Ecto neural progenitor cell (in vitro differentiated cells): ENCODE data around the gene PHKG1.
"Not testable (repeated sequence)": the region's sequence is repeated elsewhere in the genome, so short reads cannot be mapped to it uniquely, and the experiment has no call there.

ENCODE experiments used
- DNase-seq: peaks from one replicate; pipeline ENCODE4 v3.0.0-alpha.2; 2018; ENCODE audit warnings: low spot score

PHKG1 gene

DNA sequence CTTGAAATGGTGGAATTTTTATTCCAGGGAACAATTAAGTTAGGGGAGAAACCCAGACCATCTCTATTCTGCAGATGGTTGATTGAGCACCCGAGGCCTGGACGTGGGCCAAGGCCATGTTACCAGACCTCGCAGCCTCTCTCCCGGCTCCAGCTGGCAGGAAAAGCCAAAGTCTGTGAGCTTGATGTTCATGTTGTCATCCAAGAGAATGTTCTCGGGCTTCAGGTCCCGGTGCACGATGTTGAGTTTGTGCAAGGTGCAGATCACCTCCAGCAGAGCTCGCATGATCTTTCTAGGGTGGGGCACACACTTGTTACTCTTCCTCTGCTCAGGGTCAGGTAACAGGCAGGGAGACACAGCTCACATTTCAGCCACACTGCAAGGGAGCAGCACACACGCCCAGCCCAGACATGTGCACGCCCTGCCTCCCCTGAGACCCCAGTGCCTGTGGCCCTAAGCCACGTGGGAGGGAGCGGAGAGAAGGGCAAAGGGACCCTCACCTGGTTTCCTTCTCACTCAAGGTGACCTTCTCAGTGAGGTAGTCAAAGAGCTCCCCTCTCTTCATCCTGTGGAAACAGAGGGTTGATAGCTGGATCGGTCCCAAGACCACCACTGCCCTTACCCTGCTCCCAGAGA is 9.5 kb downstream of the PHKG1 start:
- no peak for DNase-seq

DNA sequence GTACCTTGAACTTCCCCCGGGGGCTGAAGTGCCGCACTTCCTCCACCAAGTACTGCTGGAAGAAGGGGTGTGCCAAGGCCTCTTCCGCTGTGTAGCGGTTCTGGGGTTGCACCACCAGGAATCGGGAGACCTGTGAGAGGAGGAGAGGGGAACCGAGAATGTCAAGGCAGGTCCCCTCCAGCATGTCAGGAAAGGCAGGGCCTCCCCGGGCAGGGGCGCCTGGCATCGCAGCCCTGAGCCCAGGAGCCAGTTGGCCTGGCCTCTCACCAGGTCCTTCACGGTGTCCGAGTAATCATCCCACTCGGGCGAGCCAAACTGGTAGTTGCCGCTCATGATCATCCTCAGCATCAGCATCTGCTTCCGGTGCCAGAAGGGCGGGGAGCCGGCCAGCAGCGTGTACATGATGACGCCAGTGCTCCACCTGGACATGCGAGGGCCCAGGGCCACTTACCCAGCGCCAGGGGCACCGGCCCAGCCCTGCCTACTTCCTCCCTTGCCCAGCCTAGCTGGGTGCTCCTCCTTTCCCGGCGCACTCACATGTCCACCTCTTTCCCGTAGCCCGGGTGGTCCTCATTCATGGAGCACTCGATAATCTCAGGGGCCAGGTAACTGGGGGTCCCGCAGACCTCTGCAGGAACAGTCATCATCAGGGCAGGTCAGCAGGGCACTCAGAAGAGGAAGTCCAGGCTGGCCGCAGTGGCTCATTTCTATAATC is 11.0 kb downstream of the PHKG1 start:
- DNase-seq: no peak

DNA sequence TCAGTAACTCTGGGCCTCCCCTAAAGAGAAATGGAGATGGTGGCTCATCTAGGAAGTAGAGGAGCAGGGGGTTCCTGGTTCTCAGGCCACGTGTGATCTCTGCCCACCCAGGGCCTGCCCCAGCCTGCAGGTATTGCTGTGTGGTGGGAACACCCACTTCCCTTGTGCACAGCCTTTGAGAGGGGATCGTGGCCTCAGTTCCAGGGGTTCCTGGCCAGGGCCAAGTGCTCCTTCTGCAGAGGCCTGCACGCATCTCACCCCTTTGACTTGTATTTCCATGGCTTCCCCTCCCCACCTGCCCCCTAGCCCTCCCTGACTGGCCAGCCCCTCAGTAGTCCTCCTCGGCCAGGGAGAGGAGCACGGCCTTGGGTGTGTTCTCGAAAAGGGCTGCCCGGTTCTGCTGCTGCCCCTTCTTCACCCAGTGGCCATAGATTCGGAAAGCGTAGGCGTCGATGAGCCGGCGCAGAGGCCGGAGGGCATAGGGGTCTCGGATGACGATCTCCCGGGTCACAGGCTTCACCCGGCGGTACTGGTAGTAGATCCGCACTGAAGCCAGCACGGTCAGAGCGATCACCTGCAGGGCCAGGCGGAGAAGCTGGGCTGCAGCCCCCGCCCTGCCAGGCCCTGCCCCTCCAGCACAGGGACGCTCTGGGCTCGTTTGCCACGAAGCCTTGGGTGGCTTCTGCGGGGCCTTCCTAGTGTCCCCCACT is 11.9 kb downstream of the PHKG1 start:
- not testable (repeated sequence) for DNase-seq

DNA sequence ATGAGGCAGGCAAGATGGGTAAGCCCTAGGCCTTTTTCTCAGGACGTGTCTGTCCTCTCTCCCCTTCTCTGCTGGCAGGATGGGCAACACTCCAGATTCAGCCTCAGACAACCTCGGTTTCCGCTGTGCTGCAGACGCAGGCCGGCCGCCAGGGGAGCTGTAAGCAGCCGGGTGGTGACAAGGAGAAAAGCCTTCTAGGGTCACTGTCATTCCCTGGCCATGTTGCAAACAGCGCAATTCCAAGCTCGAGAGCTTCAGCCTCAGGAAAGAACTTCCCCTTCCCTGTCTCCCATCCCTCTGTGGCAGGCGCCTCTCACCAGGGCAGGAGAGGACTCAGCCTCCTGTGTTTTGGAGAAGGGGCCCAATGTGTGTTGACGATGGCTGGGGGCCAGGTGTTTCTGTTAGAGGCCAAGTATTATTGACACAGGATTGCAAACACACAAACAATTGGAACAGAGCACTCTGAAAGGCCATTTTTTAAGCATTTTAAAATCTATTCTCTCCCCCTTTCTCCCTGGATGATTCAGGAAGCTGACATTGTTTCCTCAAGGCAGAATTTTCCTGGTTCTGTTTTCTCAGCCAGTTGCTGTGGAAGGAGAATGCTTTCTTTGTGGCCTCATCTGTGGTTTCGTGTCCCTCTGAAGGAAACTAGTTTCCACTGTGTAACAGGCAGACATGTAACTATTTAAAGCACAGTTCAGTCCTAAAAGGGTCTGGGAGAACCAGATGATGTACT is 13.1 kb downstream of the PHKG1 start:
- DNase-seq: no peak

DNA sequence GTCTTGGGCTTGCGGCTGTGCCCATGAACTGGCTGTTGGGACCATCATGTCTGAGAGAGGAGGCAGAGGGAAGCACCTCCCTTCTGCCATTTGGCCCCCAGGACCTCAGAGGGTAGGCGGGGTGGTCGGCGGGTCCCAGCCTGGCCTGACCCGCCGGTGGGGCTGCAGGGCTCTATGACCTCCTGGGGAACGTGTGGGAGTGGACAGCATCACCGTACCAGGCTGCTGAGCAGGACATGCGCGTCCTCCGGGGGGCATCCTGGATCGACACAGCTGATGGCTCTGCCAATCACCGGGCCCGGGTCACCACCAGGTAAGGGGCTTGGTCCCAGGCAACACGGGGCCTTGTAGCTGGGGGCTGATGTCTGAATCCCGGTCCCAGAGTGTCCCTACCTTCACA is 14.6 kb downstream of the PHKG1 start:
- no peak for DNase-seq

DNA sequence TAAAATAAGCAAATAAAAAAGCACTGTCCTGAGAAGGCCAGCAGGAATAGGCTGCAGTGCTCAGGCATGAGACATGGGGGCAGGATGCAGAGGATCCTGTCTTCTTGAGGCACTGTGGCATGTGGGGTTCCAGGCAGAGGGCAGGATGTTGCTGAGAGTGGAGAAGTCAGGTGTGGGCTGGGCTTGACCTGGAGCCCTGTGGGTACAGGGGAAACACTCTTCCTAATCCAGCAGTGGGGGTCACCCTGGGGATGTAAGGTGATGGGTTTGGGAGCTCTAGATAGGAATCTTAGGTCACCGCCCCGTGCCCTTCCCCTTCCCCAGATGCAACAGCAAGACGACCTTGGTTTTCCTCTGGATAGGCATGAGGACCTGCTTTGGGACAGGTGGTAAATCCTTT is 15.1 kb downstream of the PHKG1 start:
- no peak for DNase-seq

DNA sequence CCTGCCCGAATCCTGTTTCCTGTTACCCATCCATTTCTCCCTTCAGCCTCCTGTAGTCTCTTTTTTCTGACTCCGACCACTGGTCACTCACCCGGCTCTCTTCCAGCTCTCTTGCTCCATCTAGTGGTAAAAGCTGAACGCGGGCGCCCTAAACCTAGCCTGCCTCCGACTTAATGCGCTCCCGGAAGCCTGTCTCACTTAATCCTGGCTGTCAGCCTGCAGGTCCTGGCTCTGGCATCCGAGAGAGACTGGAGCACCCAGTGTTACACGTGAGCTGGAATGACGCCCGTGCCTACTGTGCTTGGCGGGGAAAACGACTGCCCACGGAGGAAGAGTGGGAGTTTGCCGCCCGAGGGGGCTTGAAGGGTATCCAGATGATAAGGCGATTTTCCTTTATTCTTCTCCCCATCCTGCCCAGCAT is 18.4 kb downstream of the PHKG1 start:
- DNase-seq: peak; percentile 88

DNA sequence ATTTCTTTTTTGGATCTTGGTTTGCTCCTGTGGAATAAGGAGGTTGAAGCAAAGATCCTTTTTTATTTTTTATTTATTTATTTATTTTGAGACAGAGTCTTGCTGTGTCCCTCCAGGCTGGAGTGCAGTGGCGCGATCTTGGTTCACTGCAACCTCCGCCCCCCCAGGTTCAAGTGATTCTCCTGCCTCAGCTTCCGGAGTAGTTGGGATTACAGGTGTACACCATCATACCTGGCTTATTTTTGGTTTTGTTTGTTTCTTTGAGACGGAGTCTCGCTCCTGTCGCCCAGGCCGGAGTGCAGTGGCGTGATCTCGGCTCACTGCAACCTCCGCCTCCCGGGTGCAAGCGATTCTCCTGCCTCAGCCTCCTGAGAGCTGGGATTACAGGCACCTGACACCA is 26.4 kb downstream of the PHKG1 start:
- not testable (repeated sequence) for DNase-seq

DNA sequence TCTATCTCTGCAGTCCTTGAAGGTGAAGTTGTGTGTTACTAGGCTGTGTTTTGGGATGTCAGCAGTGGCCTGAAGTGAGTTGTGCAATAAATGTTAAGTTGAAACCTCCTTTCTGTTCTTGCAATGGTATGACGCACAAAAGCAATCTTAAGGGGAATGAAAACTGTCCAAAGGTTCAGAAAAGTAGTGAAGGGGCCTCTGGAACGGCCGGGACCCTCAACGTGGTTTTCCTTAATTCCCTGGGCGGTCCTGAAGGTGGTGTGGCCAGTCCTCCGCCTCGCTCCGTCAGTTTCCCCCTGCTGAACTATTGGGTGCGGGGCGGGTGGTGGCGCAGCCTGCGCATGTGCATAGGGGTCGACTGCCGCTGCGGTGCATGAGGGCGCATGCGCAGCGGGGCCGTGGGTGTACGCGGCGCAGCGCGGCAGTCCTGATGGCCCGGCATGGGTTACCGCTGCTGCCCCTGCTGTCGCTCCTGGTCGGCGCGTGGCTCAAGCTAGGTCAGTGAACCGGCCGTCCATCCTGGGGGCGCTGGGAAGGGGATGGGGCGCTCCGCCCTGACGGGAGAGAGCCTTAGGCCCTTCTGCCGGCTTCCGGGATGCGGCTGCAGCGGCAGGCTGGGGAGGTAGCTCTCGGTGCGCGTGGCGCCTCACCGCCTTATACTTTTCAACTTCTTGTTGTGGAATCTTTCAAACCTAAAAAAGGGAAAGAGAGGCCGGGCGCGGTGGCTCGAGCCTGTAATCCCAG is 28.7 kb downstream of the PHKG1 start, which contains the start of gene SUMF2:
Gene SUMF2, plus strand, starts transcription at position 405 of the 744 bp plus-strand sequence. Its CDS starts 26 bp downstream, at position 431.
- peak; percentile 95 for DNase-seq

DNA sequence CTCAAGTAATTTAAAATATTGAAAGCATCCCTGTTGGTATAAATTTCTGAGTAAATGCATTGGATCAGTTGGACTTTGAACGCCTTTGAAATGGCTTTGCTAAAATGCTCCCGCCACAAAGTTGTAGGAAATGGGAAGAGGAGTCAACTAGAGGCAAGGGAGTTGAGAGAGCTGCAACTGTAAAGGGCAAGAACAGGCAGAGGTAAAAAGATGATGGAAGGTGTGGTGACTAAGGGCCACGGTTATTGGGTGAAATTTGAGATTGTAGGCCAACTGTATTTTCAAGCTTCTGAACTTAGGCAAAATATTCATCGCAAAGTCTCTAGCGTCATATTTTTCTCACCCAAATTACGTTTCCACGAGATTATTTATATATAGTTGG is 29.3 kb downstream of the PHKG1 start:
- DNase-seq: no peak

DNA sequence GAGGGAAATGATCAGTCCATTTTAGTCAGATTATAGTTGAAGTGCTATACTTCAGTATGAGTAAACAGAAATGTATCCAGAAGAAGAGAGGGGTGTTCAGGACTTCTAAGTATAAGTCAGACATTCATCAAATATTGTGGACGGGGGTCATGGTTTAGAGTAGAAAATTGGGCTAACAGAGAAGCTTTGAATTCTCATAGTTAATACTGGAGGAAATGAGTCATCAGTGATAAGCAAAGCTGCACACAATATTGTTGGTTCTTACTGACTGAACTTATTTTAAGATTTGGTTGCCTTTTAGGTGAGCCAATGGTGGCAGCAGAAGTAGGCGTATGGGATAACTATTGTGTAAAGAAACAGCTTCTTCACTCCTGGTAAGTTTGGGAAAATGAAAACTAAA is 30.4 kb downstream of the PHKG1 start:
- DNase-seq: no peak

DNA sequence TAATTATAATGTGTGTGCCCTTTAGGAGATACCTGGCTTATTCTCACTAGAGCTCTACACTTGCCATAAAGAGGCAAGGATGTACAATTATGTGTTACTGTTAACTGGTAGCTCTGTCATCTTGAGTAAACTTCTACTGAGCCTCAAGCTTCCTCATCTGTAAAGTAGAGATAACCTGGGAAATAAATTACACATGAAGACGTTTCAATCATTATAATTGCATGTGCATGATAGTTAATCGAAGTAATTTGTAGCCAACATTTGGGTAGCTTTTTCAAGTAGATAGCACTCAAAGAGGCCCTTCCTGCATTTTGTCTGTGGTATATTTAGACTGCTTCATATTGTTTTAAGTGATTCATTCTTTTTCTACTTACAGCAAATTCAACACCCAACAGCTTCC is 38.8 kb downstream of the PHKG1 start:
- no peak for DNase-seq

DNA sequence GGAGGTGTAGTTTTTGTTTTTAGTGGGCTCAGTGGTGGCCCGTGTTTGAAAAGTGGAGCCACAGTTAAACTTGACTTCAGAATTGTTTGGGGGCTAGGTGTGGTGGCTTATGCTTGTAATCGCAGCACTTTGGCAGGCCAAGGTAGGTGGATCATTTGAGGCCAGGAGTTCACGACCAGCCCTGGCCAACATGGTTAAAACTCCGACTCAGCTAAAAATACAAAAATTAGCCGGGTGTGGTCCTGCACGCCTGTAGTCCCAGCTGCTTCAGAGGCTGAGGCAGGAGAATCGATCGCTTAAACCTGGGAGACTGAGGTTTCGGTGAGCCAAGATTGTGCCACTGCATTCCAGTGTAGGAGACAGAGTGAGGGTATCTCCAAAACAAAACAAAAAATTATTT is 39.4 kb downstream of the PHKG1 start:
- no peak for DNase-seq

DNA sequence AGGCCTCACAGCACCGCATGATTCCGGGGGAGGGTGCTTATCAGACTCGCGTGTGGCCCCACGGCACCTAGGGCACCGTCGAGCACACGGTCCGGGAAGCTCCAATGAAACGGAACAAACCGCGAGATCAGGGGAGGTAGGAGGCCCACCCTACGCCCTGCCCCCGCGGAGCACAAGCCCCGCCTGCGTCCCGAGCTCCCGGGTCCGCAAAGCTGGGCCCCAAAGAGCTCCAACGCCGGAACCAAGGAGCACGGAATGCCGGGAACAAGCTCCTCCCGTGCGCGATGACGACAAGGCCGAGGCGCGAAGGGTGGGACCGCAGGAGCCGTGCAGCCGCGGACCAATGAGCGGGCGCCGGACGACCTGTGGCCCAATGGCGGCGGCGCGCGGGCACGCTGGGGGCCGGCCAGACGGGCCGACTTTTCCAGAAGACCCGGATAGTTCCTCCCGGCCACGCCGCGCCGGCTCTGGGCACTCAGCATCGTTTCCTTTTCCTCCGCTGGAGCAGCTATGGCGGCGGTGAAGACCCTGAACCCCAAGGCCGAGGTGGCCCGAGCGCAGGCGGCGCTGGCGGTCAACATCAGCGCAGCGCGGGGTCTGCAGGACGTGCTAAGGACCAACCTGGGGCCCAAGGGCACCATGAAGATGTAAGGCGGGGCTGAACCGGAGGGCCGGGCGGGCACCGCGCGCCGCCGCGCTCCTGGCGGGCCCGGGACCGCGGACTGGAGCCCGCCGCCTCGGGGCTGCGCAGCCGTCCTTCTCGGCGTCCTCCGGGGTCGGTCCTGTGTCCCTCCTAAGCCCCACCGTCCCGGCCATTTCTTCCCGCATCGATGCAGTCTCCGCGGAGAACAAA is 41.2 kb downstream of the PHKG1 start, which contains the start of the genes CCT6A and PSPH:
Gene CCT6A, plus strand, starts transcription at position 427 of the 853 bp plus-strand sequence. Its CDS starts 84 bp downstream, at position 511.
Gene PSPH, minus strand, starts transcription at position 106 of the 853 bp plus-strand sequence. CDS start 30,232 bp downstream, outside the sequence.
- peak; percentile 97 for DNase-seq

DNA sequence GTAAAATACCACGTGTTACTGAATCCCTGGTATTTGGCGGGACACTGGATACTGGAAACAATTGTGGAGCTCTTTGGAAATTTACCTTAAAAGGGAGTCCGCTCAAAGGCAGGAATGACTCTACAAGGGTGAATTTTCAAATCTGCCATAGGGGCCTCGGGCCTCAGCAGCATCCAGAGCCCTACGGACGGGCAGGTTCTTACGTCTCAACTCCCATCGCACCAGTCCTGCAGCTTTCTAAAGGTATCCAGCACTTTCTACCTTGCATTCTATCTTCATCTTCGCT is 41.8 kb downstream of the PHKG1 start:
- DNase-seq: no peak

DNA sequence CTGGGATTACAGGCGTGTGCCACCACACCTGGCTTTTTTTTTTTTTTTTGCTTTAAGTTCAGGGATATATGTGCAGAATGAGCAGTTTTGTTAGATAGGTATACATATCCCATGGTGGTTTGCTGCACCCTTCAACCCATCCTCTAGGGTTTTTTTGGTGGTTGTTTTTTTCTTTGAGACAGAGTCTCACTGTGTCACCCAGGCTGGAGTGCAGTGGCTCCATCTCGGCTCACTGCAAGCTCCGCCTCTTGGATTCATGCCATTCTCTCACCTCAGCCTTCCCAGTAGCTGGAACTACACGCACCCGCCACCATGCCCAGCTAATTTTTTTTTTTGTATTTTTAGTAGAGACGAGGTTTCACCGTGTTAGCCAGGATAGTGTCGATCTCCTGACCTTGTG is 44.0 kb downstream of the PHKG1 start:
- not testable (repeated sequence) for DNase-seq

DNA sequence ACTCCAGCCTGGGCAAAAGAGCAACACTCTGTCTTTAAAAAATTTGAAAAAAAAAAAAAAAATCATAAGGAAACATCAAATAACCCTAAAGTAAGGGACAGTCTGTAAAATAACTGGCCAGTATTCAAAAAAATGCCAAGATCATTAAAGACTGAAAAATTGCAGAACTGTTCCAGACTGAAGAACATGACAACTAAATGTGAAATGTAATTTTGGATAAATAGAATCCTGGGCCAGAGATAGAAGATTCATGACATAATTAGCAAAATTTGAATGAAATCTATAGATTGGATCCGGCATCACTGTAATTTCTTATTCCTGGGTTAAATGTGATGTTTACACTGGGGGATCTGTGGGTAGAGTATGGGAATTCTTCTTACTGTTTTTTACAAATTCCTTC is 44.5 kb downstream of the PHKG1 start:
- DNase-seq: no peak

DNA sequence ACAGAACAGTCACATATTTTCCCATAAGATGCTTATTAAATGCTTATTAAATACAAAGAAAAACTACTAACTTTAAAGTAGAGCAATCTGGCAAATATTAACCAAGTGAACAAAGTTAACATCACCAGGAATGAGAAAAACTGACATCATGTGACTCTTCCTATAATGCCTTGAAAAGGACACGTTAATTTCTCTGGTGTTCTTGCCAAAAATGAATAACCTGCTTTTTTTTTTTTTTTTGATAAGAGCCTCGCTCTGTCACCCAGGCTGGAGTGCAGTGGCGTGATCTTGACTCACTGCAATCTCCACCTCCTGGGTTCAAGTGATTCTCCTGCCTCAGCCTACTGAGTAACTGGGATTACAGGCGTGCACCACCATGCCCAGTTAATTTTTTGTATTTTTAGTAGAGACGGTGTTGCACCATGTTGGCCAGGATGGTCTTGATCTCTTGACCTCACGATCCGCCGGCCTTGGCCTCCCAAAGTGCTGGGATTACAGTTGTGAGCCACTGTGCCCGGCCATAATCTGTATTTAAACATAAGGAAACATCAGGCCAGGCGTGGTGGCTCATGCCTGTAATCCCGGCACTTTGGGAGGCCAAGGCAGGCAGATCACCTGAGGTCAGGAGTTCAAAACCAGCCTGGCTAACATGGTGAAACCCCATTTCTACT is 45.2 kb downstream of the PHKG1 start:
- DNase-seq: not testable (repeated sequence)

DNA sequence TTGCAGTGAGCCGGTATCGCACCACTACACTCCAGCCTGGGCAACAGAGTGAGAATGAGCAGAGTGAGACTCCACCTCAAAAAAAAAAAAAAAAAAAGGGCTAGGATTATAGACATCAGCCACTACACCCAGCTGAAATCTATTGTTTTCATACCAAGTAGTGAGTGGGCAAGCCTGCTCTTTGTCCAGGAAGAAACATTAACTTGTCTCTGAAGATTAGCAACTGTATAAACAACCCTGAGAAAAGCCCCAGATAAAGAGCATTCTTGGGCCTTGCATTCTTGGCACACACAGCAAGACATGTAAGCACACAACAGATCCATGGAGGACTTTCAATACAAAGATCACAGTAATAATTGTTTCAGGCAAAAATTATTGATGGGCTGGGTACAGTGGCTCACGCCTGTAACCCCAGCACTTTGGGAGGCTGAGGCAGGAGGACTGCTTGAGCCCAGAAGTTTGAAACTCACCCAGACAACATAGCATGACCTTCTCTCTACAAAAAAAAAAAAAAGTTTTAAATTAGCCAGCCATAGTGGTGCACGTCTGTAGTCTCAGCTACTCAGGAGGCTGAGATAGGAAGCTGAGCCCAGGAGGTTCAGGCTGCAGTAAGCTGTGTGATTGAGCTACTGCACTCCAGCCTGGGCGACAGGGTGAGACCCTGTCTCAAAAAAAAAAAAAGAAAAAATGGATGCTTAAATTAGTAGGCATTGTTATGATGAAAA is 45.9 kb downstream of the PHKG1 start:
- DNase-seq: no peak
